HFF-Myc (cell line): Measurements from ENCODE around the gene LSAMP.

Experiments
- DNase-seq: peaks from one replicate; pipeline ENCODE4 v3.0.0-alpha.2; 2011; ENCODE audit warnings: low read depth; ENCODE audit errors: extremely low read depth
- H3K4me3 ChIP-seq: replicated peaks from 2 replicates; pipeline ENCODE4 v1.5.1; 2011; ENCODE audit warnings: low read depth, mild to moderate bottlenecking, control low read depth, low read length
- TF ChIP-seq, protein P1 (sequence below): IDR thresholded peaks from 2 replicates; pipeline ENCODE4 v1.5.1; 2012; ENCODE audit warnings: mild to moderate bottlenecking, low read depth, low read length, control low read depth; ENCODE audit errors: missing control alignments

Gene LSAMP

DNA sequence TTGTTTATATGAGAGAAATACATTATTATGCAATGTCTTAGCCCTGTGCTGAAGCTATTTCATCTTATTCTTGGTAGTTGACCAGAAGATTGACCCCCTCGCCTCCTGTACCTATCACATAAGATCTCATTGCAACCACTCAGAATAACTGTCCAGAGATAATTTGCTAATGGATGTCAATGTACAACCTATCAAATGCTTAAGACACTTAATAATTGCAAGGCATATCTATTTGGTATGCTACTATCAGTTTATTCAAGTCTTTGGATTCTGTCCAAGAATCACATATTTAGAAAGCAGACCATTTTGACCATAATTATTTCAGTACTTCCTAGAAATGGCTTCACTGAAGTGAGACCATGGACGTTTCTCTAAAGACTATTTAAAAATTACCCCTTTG, 580.4 kb downstream of the LSAMP start:
- DNase-seq: no peak
- TF ChIP-seq, protein P1, sequence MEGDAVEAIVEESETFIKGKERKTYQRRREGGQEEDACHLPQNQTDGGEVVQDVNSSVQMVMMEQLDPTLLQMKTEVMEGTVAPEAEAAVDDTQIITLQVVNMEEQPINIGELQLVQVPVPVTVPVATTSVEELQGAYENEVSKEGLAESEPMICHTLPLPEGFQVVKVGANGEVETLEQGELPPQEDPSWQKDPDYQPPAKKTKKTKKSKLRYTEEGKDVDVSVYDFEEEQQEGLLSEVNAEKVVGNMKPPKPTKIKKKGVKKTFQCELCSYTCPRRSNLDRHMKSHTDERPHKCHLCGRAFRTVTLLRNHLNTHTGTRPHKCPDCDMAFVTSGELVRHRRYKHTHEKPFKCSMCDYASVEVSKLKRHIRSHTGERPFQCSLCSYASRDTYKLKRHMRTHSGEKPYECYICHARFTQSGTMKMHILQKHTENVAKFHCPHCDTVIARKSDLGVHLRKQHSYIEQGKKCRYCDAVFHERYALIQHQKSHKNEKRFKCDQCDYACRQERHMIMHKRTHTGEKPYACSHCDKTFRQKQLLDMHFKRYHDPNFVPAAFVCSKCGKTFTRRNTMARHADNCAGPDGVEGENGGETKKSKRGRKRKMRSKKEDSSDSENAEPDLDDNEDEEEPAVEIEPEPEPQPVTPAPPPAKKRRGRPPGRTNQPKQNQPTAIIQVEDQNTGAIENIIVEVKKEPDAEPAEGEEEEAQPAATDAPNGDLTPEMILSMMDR: no peak
- H3K4me3 ChIP-seq: no peak overlapping the region

DNA sequence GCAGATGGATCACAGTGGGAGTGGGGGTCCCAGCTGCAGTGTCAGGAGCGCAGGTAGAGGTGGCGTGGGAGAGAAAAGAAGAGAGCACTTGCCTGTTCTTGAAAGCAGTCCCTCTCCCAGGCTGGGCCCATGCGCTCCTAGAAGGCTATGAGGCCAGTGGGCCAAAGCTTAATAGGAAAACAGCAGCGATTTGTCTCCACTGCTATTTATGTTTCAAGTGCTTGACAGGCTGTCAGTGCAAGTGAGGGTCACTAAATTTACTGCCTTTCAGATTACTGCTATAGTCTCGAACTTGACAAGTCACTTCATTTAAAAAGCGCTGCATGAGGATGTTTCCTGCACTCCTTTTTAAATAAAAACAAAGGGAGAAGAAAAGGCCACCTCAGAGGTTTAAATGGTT, 582.4 kb downstream of the LSAMP start:
- no peak overlapping the region for H3K4me3 ChIP-seq
- DNase-seq: no peak
- TF ChIP-seq, protein P1: no peak

DNA sequence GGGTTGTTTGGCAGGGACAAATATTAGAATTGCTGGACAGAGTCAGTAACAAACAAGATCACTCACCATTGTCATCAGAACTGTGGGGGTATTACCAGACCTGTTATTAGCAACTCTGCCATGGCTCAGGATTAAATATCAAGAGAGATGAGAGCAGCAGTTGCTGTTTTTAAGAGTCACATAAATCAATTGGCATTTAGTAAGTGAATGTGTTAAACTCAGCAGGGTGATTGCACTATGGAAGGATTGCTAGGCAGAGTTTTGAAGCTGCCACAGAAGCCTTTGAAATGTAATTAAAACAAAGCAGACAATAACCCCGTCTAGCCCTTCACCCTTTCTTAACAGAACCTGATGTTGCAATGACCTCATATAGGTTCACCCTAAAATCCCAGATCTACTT, 583.2 kb downstream of the LSAMP start:
- TF ChIP-seq, protein P1: no peak
- no peak for DNase-seq
- H3K4me3 ChIP-seq: no peak overlapping the region

DNA sequence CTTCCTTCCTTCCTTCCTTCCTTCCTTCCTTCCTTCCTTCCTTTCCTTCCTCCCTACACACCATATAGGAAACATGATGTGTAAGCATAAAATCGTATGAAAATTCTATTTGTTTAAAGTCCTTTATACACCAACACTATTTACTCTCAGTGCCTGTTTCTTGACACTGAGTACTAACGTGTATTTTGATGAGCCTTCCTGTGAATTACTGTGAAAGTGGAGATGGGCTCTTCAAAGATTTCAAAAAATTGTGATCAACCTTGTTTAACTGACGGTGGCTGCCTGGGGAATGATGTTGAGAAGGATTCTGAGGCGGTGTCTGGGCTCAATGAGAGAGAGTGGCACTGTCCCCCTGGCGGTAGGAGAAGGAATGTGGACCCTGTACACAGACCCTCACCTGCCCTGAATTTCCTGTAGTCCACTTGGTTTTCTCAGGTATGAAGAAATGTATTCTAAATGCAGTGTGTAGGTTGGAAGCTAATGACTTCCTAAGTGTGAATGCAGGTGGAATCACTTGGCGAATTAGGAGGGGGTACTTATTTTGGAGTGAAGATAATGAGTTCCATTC, 584.0 kb downstream of the LSAMP start:
- DNase-seq: no peak
- TF ChIP-seq, protein P1: no peak
- no peak overlapping the region for H3K4me3 ChIP-seq

DNA sequence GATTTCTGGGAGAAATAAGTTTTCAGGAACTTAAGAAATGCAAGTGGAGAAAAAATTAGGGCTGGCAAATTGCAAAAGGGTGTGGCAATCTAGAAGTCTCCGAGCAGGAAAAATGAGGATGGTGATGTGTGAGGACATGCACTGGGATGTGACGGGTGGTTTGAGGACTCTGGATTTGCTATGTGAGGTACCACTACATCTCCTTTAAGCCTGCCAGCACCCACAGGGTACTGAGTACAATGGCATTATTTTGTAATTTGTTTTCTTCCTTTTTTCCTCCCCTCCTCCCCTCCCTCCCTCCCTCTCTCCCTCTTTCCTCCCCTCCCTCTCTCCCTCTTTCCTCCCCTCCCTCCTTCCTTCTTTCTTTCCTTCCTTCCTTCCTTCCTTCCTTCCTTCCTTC, 584.5 kb downstream of the LSAMP start:
- H3K4me3 ChIP-seq: no peak overlapping the region
- TF ChIP-seq, protein P1: no peak

DNA sequence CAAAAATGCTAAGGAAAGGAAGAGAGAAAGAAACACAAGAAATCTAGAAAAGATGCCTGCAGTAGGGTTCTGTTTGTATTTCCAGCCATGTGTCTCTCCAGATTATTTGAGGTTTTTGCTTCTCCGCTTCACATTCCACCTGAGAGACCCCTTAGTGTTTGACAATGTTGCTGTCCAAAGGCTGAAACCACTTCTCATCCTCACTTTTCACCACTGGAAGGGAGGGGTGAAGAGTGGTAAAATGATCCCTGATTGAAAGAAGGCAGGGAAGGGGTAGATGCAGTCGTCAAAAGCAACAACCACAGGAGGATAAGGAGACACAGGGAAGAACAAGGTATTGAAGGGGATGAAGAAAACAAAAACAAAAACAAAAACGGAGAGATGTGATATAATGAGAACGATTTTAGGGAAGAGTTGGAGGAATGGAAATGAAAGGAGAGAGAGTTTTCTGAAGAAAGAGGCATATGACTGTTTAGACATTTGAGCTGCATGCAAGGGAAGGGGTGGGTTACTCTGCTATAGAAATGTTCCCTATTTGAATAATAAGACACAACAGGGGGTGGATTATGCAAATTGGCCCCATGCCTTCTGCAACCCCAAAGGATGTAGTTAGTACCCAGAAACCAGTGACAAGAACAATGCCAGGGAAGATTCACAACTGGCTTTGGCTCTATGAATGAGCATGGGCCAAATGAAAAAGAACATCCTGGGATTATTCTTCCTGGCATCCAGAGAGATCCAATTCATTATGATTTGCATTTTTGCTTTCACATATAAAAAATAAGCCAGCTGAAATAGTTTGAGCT, 586.1 kb downstream of the LSAMP start:
- H3K4me3 ChIP-seq: no peak overlapping the region
- DNase-seq: no peak
- TF ChIP-seq, protein P1: no peak

More for the DNA sequence above, 584.5 kb downstream of the LSAMP start:
- DNase-seq: no peak
